K562 (cell line): Measurements from ENCODE around the gene HIVEP3. TPM values are rescaled to one million over a fixed set of nuclear protein-coding genes. Genes with fewer than 3 reads are reported as not detected.

ENCODE experiments used
- ATAC-seq: fragments of 200-7000 bp; cut with Tn5 transposase; 3 replicates; pipeline ENCODE4 v1.9.1; 2020; ENCODE audit warnings: moderate library complexity
- BruUV-seq: library from RNA; stranded (reverse); fragments of 400-500 nt; replicated peaks from 2 replicates; lab custom pipeline; 2021; lab: Mats Ljungman, UMichigan
- CTCF ChIA-PET: fragments of 300-600 bp; formaldehyde crosslinking; extraction: SDS; loops from one replicate; lab custom pipeline; 2021; ENCODE audit warnings: low intra/inter-chr PET ratio; lab: Yijun Ruan, JAX
- POLR2A ChIA-PET: fragments of 300-600, 350-650 bp; sonication (Branson Sonifier 250); formaldehyde crosslinking; extraction: SDS; loops from one replicate; lab custom pipeline; 2021; ENCODE audit warnings: antibody characterized with exemption, inconsistent platforms; lab: Yijun Ruan, JAX
- DNase-seq, 4 experiments: peaks; one replicate each; pipeline versions ENCODE4 v3.0.0 to v3.0.0-alpha.2; 2011 to 2018; ENCODE audit warnings: low spot score in 3 of 4, mixed read lengths in 3 of 4; ENCODE audit errors: extremely low read depth in 1 of 4
- FAIRE-seq: peaks from 2 replicates; lab custom pipeline; 2011; peaks lifted over from hg19 to GRCh38; lab: Jason Lieb, UNC
- H2AFZ ChIP-seq: 2 replicates; pipeline ENCODE4 v1.6.0; 2011; ENCODE audit warnings: low read depth, low read length, control low read depth, inconsistent platforms
- H3K27ac ChIP-seq: fragments of 200-600 bp; 3 replicates; pipeline ENCODE4 v1.8.0; 2011; ENCODE audit warnings: low read depth, mild to moderate bottlenecking, control low read depth, inconsistent platforms, low read length, moderate library complexity, mixed read lengths; ENCODE audit errors: extremely low read depth
- H3K27me3 ChIP-seq, 2 experiments: fragments of 300-600 bp in 1 of 2; 2 replicates in 1 of 2; 3 replicates in 1 of 2; pipeline versions ENCODE4 v1.6.0 to v1.8.0; 2011; ENCODE audit warnings: inconsistent platforms in 2 of 2, low read length in 2 of 2, mild to moderate bottlenecking in 1 of 2, mixed read lengths in 1 of 2, moderate library complexity in 1 of 2; ENCODE audit not compliant: control insufficient read depth in 2 of 2, insufficient read depth in 2 of 2
- H3K36me3 ChIP-seq: fragments of 300-600 bp; 3 replicates; pipeline ENCODE4 v1.8.0; 2011; ENCODE audit warnings: mild to moderate bottlenecking, low read length, inconsistent platforms; ENCODE audit not compliant: control insufficient read depth, insufficient read depth
- H3K4me1 ChIP-seq, 2 experiments: fragments of 200-600 bp in 1 of 2; replicated peaks in 1 of 2; 2 replicates in 1 of 2; 3 replicates in 1 of 2; pipeline versions ENCODE4 v1.5.1 to v1.8.0; 2011; ENCODE audit warnings: inconsistent platforms in 2 of 2, low read length in 2 of 2, mild to moderate bottlenecking in 1 of 2, mixed read lengths in 1 of 2, moderate library complexity in 1 of 2; ENCODE audit not compliant: control insufficient read depth in 2 of 2, insufficient read depth in 2 of 2
- H3K4me2 ChIP-seq: 2 replicates; pipeline ENCODE4 v1.6.1; 2011; ENCODE audit warnings: low read length, control low read depth, inconsistent platforms, mixed read lengths; ENCODE audit not compliant: insufficient read depth
- H3K4me3 ChIP-seq: fragments of 200-600 bp; sonication (generic), shearing (Covaris generic); 2 replicates; pipeline ENCODE4 v1.5.1; 2016; ENCODE audit warnings: control low read depth, inconsistent platforms
- H3K79me2 ChIP-seq: fragments of 200-600 bp; 3 replicates; pipeline ENCODE4 v1.8.0; 2011; ENCODE audit warnings: low read length, inconsistent platforms; ENCODE audit not compliant: control insufficient read depth, insufficient read depth
- H3K9ac ChIP-seq, 2 experiments: 2 replicates each; pipeline versions ENCODE4 v1.6.0 to v1.6.1; 2011; ENCODE audit warnings: low read depth in 2 of 2, low read length in 2 of 2, control low read depth in 1 of 2, inconsistent platforms in 1 of 2, mild to moderate bottlenecking in 1 of 2, mixed read lengths in 1 of 2; ENCODE audit not compliant: insufficient read depth in 1 of 2
- H3K9me1 ChIP-seq: one replicate; pipeline ENCODE4 v1.6.0; 2011; ENCODE audit warnings: inconsistent platforms, mild to moderate bottlenecking, low read length, moderate library complexity; ENCODE audit not compliant: control insufficient read depth, insufficient read depth
- H3K9me3 ChIP-seq: replicated peaks from 2 replicates; pipeline ENCODE4 v1.5.1; 2011; ENCODE audit warnings: low read depth, low read length, inconsistent platforms; ENCODE audit not compliant: control insufficient read depth, insufficient read depth
- H4K20me1 ChIP-seq: replicated peaks from 2 replicates; pipeline ENCODE4 v1.6.1; 2011; ENCODE audit warnings: low read length, inconsistent platforms, mixed read lengths; ENCODE audit not compliant: control insufficient read depth, insufficient read depth
- BMI1 ChIP-seq: fragments of 150-350 bp; IDR thresholded peaks from 2 replicates; pipeline ENCODE4 v1.6.1; 2014; ENCODE audit warnings: low read length
- BRCA1 ChIP-seq, 2 experiments: fragments of 450-650 bp in 1 of 2; sonication (generic) in 1 of 2; formaldehyde crosslinking in 1 of 2; IDR thresholded peaks; 2 replicates each; pipeline versions ENCODE4 v1.5.0 to v1.6.1; 2017 to 2020; ENCODE audit warnings: mild to moderate bottlenecking in 1 of 2, missing genetic modification reagents in 1 of 2
- CREBBP ChIP-seq: IDR thresholded peaks from one replicate; pipeline ENCODE4 v1.6.1; 2012; ENCODE audit warnings: low read depth, mild to moderate bottlenecking, control low read depth, inconsistent platforms, low read length
- GABPB1 ChIP-seq: sonication (generic); formaldehyde crosslinking; IDR thresholded peaks from 2 replicates; pipeline ENCODE4 v1.8.0; 2022; ENCODE audit warnings: mild to moderate bottlenecking, missing genetic modification reagents
- HDAC6 ChIP-seq: IDR thresholded peaks from 2 replicates; pipeline ENCODE4 v1.6.1; 2012; ENCODE audit warnings: low read depth, mild to moderate bottlenecking, control low read depth, inconsistent platforms, low read length, moderate library complexity
- LEF1 ChIP-seq: fragments of 450-650 bp; IDR thresholded peaks from 2 replicates; pipeline ENCODE4 v1.6.1; 2016; ENCODE audit warnings: mild to moderate bottlenecking
- RB1 ChIP-seq: fragments of 450-650 bp; IDR thresholded peaks from 2 replicates; pipeline ENCODE4 v1.6.1; 2017; ENCODE audit warnings: low read depth, mild to moderate bottlenecking
- ZFP36 ChIP-seq: fragments of 150-350 bp; IDR thresholded peaks from 2 replicates; pipeline ENCODE4 v1.6.1; 2018; ENCODE audit warnings: low read length, low read depth; ENCODE audit not compliant: partially characterized antibody
- WGBS: fragments of 100-300 bp; shearing (Covaris generic); methylation state at CpG from one replicate; pipeline ENCODE4 v1.1.6; 2016; ENCODE audit warnings: low coverage, mixed read lengths; ENCODE audit not compliant: insufficient coverage; ENCODE audit errors: missing lambda C conversion rate; 5-methylcytosine and 5-hydroxymethylcytosine counted together
- in situ Hi-C: fragments of 300-500 bp; cut with MboI; formaldehyde crosslinking; loops from 4 replicates; pipeline ENCODE4 v1.15.0; 2018; ENCODE audit warnings: inconsistent platforms, mixed read lengths
- intact Hi-C: fragments of 100-400 bp; cut with micrococcal nuclease; formaldehyde crosslinking; loops from 2 replicates; pipeline ENCODE4 v1.14.2; 2022
- polyA plus RNA-seq, 8 experiments: library from polyadenylated mRNA; depleted of rRNA in 4 of 8; stranded (reverse) in 5 of 8; unstranded in 3 of 8; fragments of >200 nt; fragmentation: Nextera tagmentation in 2 of 8; fragmentation: Illumina TruSeq in 1 of 8; extraction: Ambion mirVana in 2 of 8; extraction: Trizol in 1 of 8; gene quantifications; 2 replicates each; pipeline versions ENCODE4 v1.2.1 to v1.2.3, GENCODE V29; 2011 to 2014; ENCODE audit warnings: inconsistent platforms in 1 of 8, missing spikeins in 1 of 8
- total RNA-seq, 7 experiments: library from RNA; depleted of rRNA in 6 of 7; stranded (reverse); fragments of >200 nt in 6 of 7; fragmentation: Illumina TruSeq in 2 of 7; extraction: Trizol in 2 of 7; gene quantifications; 2 replicates each; pipeline versions ENCODE4 v1.2.1 to v1.2.3, GENCODE V29; 2011 to 2021; ENCODE audit warnings: low replicate concordance in 1 of 7
- TF ChIP-seq, protein P1 (sequence below): sonication (generic); formaldehyde crosslinking; IDR thresholded peaks from 2 replicates; pipeline ENCODE4 v1.8.1; 2022; ENCODE audit warnings: missing genetic modification reagents
- TF ChIP-seq, protein P2 (sequence below): sonication (generic); formaldehyde crosslinking; IDR thresholded peaks from 2 replicates; pipeline ENCODE4 v1.8.0; 2022; ENCODE audit warnings: missing genetic modification reagents, mild to moderate bottlenecking, borderline replicate concordance

HIVEP3 gene
- total and polyA plus RNA-seq, 9 of the 15 experiments (the other 6 are each of a cell fraction or from before 2014, with no cell fraction given): 0.09 to 0.58 (median 0.34) TPM; not detected in 1

DNA sequence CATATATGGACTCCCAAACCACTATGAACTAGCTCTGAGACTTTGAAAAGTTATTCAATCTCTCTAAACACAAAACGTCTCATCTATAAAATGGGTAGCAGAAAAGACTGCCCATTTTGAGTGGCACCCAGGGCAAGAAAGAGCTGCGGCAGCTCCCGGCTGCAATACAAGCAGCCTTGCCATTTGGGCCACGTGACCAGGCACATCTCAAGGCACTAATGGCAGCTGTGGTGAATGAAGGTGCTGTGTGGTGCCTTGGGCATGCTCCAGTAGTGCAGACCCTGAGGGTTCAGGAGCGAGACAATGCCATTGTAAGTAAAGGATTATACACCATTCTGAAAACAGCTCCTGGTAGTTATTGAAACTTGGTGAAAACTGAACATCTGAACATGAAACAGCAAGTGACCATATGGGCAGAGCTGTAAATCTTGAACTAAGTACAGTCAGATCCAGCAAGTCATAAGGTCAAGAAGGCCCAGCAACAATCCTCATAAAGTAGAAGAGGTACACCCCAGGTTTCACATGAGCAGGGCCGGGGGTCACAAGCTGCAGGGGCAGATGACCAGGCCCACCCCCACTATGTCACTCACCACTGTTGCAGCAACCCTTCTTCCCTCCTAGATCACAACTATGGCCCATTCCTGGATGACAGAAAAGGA is 39.4 kb upstream of the HIVEP3 start (continued):
- TF ChIP-seq, protein P1, sequence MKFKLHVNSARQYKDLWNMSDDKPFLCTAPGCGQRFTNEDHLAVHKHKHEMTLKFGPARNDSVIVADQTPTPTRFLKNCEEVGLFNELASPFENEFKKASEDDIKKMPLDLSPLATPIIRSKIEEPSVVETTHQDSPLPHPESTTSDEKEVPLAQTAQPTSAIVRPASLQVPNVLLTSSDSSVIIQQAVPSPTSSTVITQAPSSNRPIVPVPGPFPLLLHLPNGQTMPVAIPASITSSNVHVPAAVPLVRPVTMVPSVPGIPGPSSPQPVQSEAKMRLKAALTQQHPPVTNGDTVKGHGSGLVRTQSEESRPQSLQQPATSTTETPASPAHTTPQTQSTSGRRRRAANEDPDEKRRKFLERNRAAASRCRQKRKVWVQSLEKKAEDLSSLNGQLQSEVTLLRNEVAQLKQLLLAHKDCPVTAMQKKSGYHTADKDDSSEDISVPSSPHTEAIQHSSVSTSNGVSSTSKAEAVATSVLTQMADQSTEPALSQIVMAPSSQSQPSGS (CRISPR knock-in tag): no peak
- no peak for TF ChIP-seq ZFP36

DNA sequence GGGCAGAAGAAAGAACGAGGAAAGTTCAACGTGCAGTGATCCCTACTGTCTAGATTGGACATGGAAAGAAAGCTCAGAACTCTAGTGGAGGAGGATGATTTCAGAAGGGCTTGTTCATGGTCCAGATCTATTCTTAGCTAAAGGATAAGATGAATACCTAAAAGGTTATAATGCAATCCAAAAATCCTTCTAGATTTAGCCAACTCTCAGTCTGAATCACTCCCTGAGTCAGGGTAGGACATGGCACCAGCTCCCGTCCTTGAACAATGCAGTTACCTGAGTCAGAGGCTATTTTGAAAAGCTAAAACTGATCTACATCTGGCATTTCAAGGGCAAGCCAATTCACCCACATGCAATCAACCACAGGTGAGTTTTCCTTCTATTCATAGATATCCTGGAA is 38.8 kb upstream of the HIVEP3 start:
- no peak overlapping the region for H3K9ac ChIP-seq
- H3K27ac ChIP-seq: no peak overlapping the region
- no peaks in the 10 kb centered on the region for H3K9me3 ChIP-seq
- H3K79me2 ChIP-seq: no peaks in the 10 kb centered on the region
- in situ Hi-C loops (no loop called here), intact Hi-C loops (no loop called here)
- no peak overlapping the region for H3K4me3 ChIP-seq
- no peaks in the 10 kb centered on the region for H3K4me1 ChIP-seq
- CTCF ChIA-PET: no interaction called here
- H3K9me1 ChIP-seq: no peaks in the 10 kb centered on the region
- H3K27me3 ChIP-seq: peaks cover 0 to 5% of the 10 kb centered on the region in 2 experiments; a peak in 3 of 5 replicates
- no peak overlapping the region for H2AFZ ChIP-seq
- no peak overlapping the region for H3K4me2 ChIP-seq
- no TSS peak for BruUV-seq
- FAIRE-seq: no peak
- DNase-seq: no peak
- no peaks in the 10 kb centered on the region for H4K20me1 ChIP-seq
- ATAC-seq: no peak
- POLR2A ChIA-PET: no interaction called here
- 2% methylated on average over 3 of the region's 3 CpGs for WGBS
- TF ChIP-seq GABPB1 (no peak), CREBBP (no peak), LEF1 (no peak), BRCA1 (IDR thresholded peaks at IDR 0.05) (no peak), BRCA1 (CRISPR knock-in tag; IDR thresholded peaks at IDR 0.05) (no peak), RB1 (no peak), BMI1 (no peak), HDAC6 (no peak)
- TF ChIP-seq, protein P2, sequence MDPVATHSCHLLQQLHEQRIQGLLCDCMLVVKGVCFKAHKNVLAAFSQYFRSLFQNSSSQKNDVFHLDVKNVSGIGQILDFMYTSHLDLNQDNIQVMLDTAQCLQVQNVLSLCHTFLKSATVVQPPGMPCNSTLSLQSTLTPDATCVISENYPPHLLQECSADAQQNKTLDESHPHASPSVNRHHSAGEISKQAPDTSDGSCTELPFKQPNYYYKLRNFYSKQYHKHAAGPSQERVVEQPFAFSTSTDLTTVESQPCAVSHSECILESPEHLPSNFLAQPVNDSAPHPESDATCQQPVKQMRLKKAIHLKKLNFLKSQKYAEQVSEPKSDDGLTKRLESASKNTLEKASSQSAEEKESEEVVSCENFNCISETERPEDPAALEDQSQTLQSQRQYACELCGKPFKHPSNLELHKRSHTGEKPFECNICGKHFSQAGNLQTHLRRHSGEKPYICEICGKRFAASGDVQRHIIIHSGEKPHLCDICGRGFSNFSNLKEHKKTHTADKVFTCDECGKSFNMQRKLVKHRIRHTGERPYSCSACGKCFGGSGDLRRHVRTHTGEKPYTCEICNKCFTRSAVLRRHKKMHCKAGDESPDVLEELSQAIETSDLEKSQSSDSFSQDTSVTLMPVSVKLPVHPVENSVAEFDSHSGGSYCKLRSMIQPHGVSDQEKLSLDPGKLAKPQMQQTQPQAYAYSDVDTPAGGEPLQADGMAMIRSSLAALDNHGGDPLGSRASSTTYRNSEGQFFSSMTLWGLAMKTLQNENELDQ (CRISPR knock-in tag): no peak
- H3K36me3 ChIP-seq: no peaks in the 10 kb centered on the region
